ENCODE data around the gene EME1. TPM values are rescaled to one million over a fixed set of nuclear protein-coding genes. Genes with fewer than 3 reads are reported as not detected.
A peak's percentile ranks its signal among the peaks of the same experiment; 100 is the strongest.
"Not testable (repeated sequence)": the region's sequence is repeated elsewhere in the genome, so short reads cannot be mapped to it uniquely, and the experiment has no call there.

Gene EME1
- total RNA-seq, 1 experiment from 2014 or later = 10.6 TPM

GRCh38 chr17:50397111-50397918 lies 24.3 kb downstream of the EME1 start, which contains the start of gene LRRC59:
Gene LRRC59 (minus strand): TSS chr17:50397523. CDS start chr17:50397317, 206 bp downstream.
- peaks cover 3% of the 10 kb centered on the region; the same call in 1 of the 2 replicates for H3K9me2 ChIP-seq (replicated peaks; ENCODE audit: insufficient read depth, low read length)
- H3K4me3 ChIP-seq (ENCODE audit: low read length) = peak within 1 kb of the TSS; percentile 95

GRCh38 chr17:50397919-50398285 lies 24.9 kb downstream of the EME1 start:
- peaks cover 29% of the 10 kb centered on the region for H3K36me3 ChIP-seq (ENCODE audit: insufficient read depth, low read length)
- H3K4me3 ChIP-seq (ENCODE audit: low read length) = peak overlapping the region; percentile 95
- H3K4me2 ChIP-seq (ENCODE audit: low read depth, low read length, poor library complexity, severe bottlenecking) = peak overlapping the region; percentile 100
- peaks cover 3% of the 10 kb centered on the region; the same call in 1 of the 2 replicates for H3K9me2 ChIP-seq (replicated peaks; ENCODE audit: insufficient read depth, low read length)
- H3K9me3 ChIP-seq (ENCODE audit: low read length) = no peaks in the 10 kb centered on the region
- H2AFZ ChIP-seq (ENCODE audit: low read length) = peak overlapping the region; percentile 93
- peak overlapping the region; percentile 95 for H3K9ac ChIP-seq (ENCODE audit: low read length)
- H3K27ac ChIP-seq (ENCODE audit: low read length) = no peak overlapping the region
- no peak for DNase-seq
- peaks cover 24% of the 10 kb centered on the region for H4K20me1 ChIP-seq (ENCODE audit: insufficient read depth, low read depth, low read length)
- peaks cover 44% of the 10 kb centered on the region for H3K79me2 ChIP-seq (ENCODE audit: low read length)
- H3K4me1 ChIP-seq (ENCODE audit: low read length) = peaks cover 26% of the 10 kb centered on the region
- no peaks in the 10 kb centered on the region for H3K27me3 ChIP-seq (ENCODE audit: low read length)

More at GRCh38 chr17:50397111-50397918, 24.3 kb downstream of the EME1 start, which contains the start of gene LRRC59:
- peaks cover 49% of the 10 kb centered on the region for H3K79me2 ChIP-seq (ENCODE audit: low read length)
- DNase-seq = peak; percentile 94
- peak within 1 kb of the TSS; percentile 95 for H3K9ac ChIP-seq (ENCODE audit: low read length)
- H3K36me3 ChIP-seq (ENCODE audit: insufficient read depth, low read length) = peaks cover 35% of the 10 kb centered on the region
- peak within 1 kb of the TSS; percentile 93 for H2AFZ ChIP-seq (ENCODE audit: low read length)
- H3K4me1 ChIP-seq (ENCODE audit: low read length) = peaks cover 31% of the 10 kb centered on the region
- no peaks in the 10 kb centered on the region for H3K9me3 ChIP-seq (ENCODE audit: low read length)
- peak within 1 kb of the TSS; percentile 24; the same call in 1 of the 2 replicates for H3K27ac ChIP-seq (ENCODE audit: low read length)
- H4K20me1 ChIP-seq (ENCODE audit: insufficient read depth, low read depth, low read length) = peaks cover 24% of the 10 kb centered on the region
- H3K27me3 ChIP-seq (ENCODE audit: low read length) = no peaks in the 10 kb centered on the region
- H3K4me2 ChIP-seq (ENCODE audit: low read depth, low read length, poor library complexity, severe bottlenecking) = peak within 1 kb of the TSS; percentile 100

- H3K9me2 ChIP-seq (replicated peaks; ENCODE audit: insufficient read depth, low read length); H2AFZ ChIP-seq (ENCODE audit: low read length); H3K27ac ChIP-seq (ENCODE audit: low read length); H3K4me3 ChIP-seq (ENCODE audit: low read length); DNase-seq; H3K9ac ChIP-seq (ENCODE audit: low read length); H3K9me3 ChIP-seq (ENCODE audit: low read length); H3K27me3 ChIP-seq (ENCODE audit: low read length); H3K4me2 ChIP-seq (ENCODE audit: low read depth, low read length, poor library complexity, severe bottlenecking): not testable (repeated sequence)
- H3K36me3 ChIP-seq (ENCODE audit: insufficient read depth, low read length) = peaks cover 22% of the 10 kb centered on the region
- peaks cover 36% of the 10 kb centered on the region for H3K79me2 ChIP-seq (ENCODE audit: low read length)
- peaks cover 24% of the 10 kb centered on the region for H4K20me1 ChIP-seq (ENCODE audit: insufficient read depth, low read depth, low read length)
- peaks cover 22% of the 10 kb centered on the region for H3K4me1 ChIP-seq (ENCODE audit: low read length)
Measured at GRCh38 chr17:50398672-50399071, 25.6 kb downstream of the EME1 start.

GRCh38 chr17:50399591-50399990 lies 26.6 kb downstream of the EME1 start:
- not testable (repeated sequence) for H3K9me3 ChIP-seq (ENCODE audit: low read length); H3K27ac ChIP-seq (ENCODE audit: low read length); H3K4me2 ChIP-seq (ENCODE audit: low read depth, low read length, poor library complexity, severe bottlenecking); H3K4me3 ChIP-seq (ENCODE audit: low read length); H2AFZ ChIP-seq (ENCODE audit: low read length); DNase-seq; H3K9me2 ChIP-seq (replicated peaks; ENCODE audit: insufficient read depth, low read length); H3K9ac ChIP-seq (ENCODE audit: low read length); H3K27me3 ChIP-seq (ENCODE audit: low read length)
- peaks cover 27% of the 10 kb centered on the region for H3K79me2 ChIP-seq (ENCODE audit: low read length)
- peaks cover 12% of the 10 kb centered on the region for H3K36me3 ChIP-seq (ENCODE audit: insufficient read depth, low read length)
- peaks cover 24% of the 10 kb centered on the region for H4K20me1 ChIP-seq (ENCODE audit: insufficient read depth, low read depth, low read length)
- H3K4me1 ChIP-seq (ENCODE audit: low read length) = peaks cover 22% of the 10 kb centered on the region

GRCh38 chr17:50405351-50405750 lies 32.3 kb downstream of the EME1 start:
- not testable (repeated sequence) for H3K9me2 ChIP-seq (replicated peaks; ENCODE audit: insufficient read depth, low read length); H3K4me2 ChIP-seq (ENCODE audit: low read depth, low read length, poor library complexity, severe bottlenecking); H3K36me3 ChIP-seq (ENCODE audit: insufficient read depth, low read length); H4K20me1 ChIP-seq (ENCODE audit: insufficient read depth, low read depth, low read length); DNase-seq; H3K79me2 ChIP-seq (ENCODE audit: low read length); H3K4me3 ChIP-seq (ENCODE audit: low read length); H2AFZ ChIP-seq (ENCODE audit: low read length); H3K27ac ChIP-seq (ENCODE audit: low read length); H3K9ac ChIP-seq (ENCODE audit: low read length); H3K27me3 ChIP-seq (ENCODE audit: low read length); H3K9me3 ChIP-seq (ENCODE audit: low read length); H3K4me1 ChIP-seq (ENCODE audit: low read length)

GRCh38 chr17:50406578-50406977 lies 33.5 kb downstream of the EME1 start:
- H2AFZ ChIP-seq (ENCODE audit: low read length) = no peak overlapping the region
- H3K9ac ChIP-seq (ENCODE audit: low read length) = no peak overlapping the region
- no peak overlapping the region for H3K4me3 ChIP-seq (ENCODE audit: low read length)
- H3K27ac ChIP-seq (ENCODE audit: low read length) = no peak overlapping the region
- no peaks in the 10 kb centered on the region for H4K20me1 ChIP-seq (ENCODE audit: insufficient read depth, low read depth, low read length)
- H3K9me3 ChIP-seq (ENCODE audit: low read length) = no peaks in the 10 kb centered on the region
- H3K9me2 ChIP-seq (replicated peaks; ENCODE audit: insufficient read depth, low read length) = no peaks in the 10 kb centered on the region
- H3K27me3 ChIP-seq (ENCODE audit: low read length) = no peaks in the 10 kb centered on the region
- H3K4me2 ChIP-seq (ENCODE audit: low read depth, low read length, poor library complexity, severe bottlenecking) = no peak overlapping the region
- no peaks in the 10 kb centered on the region for H3K36me3 ChIP-seq (ENCODE audit: insufficient read depth, low read length)
- H3K79me2 ChIP-seq (ENCODE audit: low read length) = no peaks in the 10 kb centered on the region
- no peaks in the 10 kb centered on the region for H3K4me1 ChIP-seq (ENCODE audit: low read length)
- no peak for DNase-seq

GRCh38 chr17:50407921-50408320 lies 34.9 kb downstream of the EME1 start:
- Histone ChIP-seq H3K27me3 (ENCODE audit: low read length) (no peaks in the 10 kb centered on the region), H3K79me2 (ENCODE audit: low read length) (no peaks in the 10 kb centered on the region), H3K4me2 (ENCODE audit: low read depth, low read length, poor library complexity, severe bottlenecking) (no peak overlapping the region), H4K20me1 (ENCODE audit: insufficient read depth, low read depth, low read length) (no peaks in the 10 kb centered on the region), H3K4me3 (ENCODE audit: low read length) (no peak overlapping the region), H3K9ac (ENCODE audit: low read length) (no peak overlapping the region), H2AFZ (ENCODE audit: low read length) (no peak overlapping the region), H3K27ac (ENCODE audit: low read length) (no peak overlapping the region), H3K9me2 (replicated peaks; ENCODE audit: insufficient read depth, low read length) (no peaks in the 10 kb centered on the region), H3K9me3 (ENCODE audit: low read length) (no peaks in the 10 kb centered on the region), H3K4me1 (ENCODE audit: low read length) (no peaks in the 10 kb centered on the region), H3K36me3 (ENCODE audit: insufficient read depth, low read length) (no peaks in the 10 kb centered on the region)
- DNase-seq = no peak

- H3K79me2 ChIP-seq (ENCODE audit: low read length) = no peaks in the 10 kb centered on the region
- no peak overlapping the region for H3K4me2 ChIP-seq (ENCODE audit: low read depth, low read length, poor library complexity, severe bottlenecking)
- H4K20me1 ChIP-seq (ENCODE audit: insufficient read depth, low read depth, low read length) = no peaks in the 10 kb centered on the region
- H3K27me3 ChIP-seq (ENCODE audit: low read length) = no peaks in the 10 kb centered on the region
- no peak overlapping the region for H3K9ac ChIP-seq (ENCODE audit: low read length)
- DNase-seq = no peak
- H3K4me3 ChIP-seq (ENCODE audit: low read length) = no peak overlapping the region
- no peaks in the 10 kb centered on the region for H3K9me2 ChIP-seq (replicated peaks; ENCODE audit: insufficient read depth, low read length)
- H3K36me3 ChIP-seq (ENCODE audit: insufficient read depth, low read length) = no peaks in the 10 kb centered on the region
- H3K9me3 ChIP-seq (ENCODE audit: low read length) = no peaks in the 10 kb centered on the region
- no peak overlapping the region for H2AFZ ChIP-seq (ENCODE audit: low read length)
- H3K27ac ChIP-seq (ENCODE audit: low read length) = no peak overlapping the region
- no peaks in the 10 kb centered on the region for H3K4me1 ChIP-seq (ENCODE audit: low read length)
Measured at GRCh38 chr17:50412188-50412732, 39.2 kb downstream of the EME1 start.

Data from Karpas-422 (cell line).